K562 (cell line): ENCODE data around the gene RPRM. TPM values are rescaled to one million over a fixed set of nuclear protein-coding genes. Genes with fewer than 3 reads are reported as not detected.

Experiments
- ATAC-seq: fragments of 200-7000 bp; cut with Tn5 transposase; 3 replicates; pipeline ENCODE4 v1.9.1; 2020; ENCODE audit warnings: moderate library complexity
- BruUV-seq: library from RNA; stranded (reverse); fragments of 400-500 nt; replicated peaks from 2 replicates; lab custom pipeline; 2021; lab: Mats Ljungman, UMichigan
- CTCF ChIA-PET: fragments of 300-600 bp; formaldehyde crosslinking; extraction: SDS; loops from one replicate; lab custom pipeline; 2021; ENCODE audit warnings: low intra/inter-chr PET ratio; lab: Yijun Ruan, JAX
- POLR2A ChIA-PET: fragments of 300-600, 350-650 bp; sonication (Branson Sonifier 250); formaldehyde crosslinking; extraction: SDS; loops from one replicate; lab custom pipeline; 2021; ENCODE audit warnings: antibody characterized with exemption, inconsistent platforms; lab: Yijun Ruan, JAX
- DNase-seq, 4 experiments: peaks; one replicate each; pipeline versions ENCODE4 v3.0.0 to v3.0.0-alpha.2; 2011 to 2018; ENCODE audit warnings: low spot score in 3 of 4, mixed read lengths in 3 of 4; ENCODE audit errors: extremely low read depth in 1 of 4
- FAIRE-seq: peaks from 2 replicates; lab custom pipeline; 2011; peaks lifted over from hg19 to GRCh38; lab: Jason Lieb, UNC
- H2AFZ ChIP-seq: 2 replicates; pipeline ENCODE4 v1.6.0; 2011; ENCODE audit warnings: low read depth, low read length, control low read depth, inconsistent platforms
- H3K27ac ChIP-seq: fragments of 200-600 bp; 3 replicates; pipeline ENCODE4 v1.8.0; 2011; ENCODE audit warnings: low read depth, mild to moderate bottlenecking, control low read depth, inconsistent platforms, low read length, moderate library complexity, mixed read lengths; ENCODE audit errors: extremely low read depth
- H3K27me3 ChIP-seq, 2 experiments: fragments of 300-600 bp in 1 of 2; 2 replicates in 1 of 2; 3 replicates in 1 of 2; pipeline versions ENCODE4 v1.6.0 to v1.8.0; 2011; ENCODE audit warnings: inconsistent platforms in 2 of 2, low read length in 2 of 2, mild to moderate bottlenecking in 1 of 2, mixed read lengths in 1 of 2, moderate library complexity in 1 of 2; ENCODE audit not compliant: control insufficient read depth in 2 of 2, insufficient read depth in 2 of 2
- H3K36me3 ChIP-seq: fragments of 300-600 bp; 3 replicates; pipeline ENCODE4 v1.8.0; 2011; ENCODE audit warnings: mild to moderate bottlenecking, low read length, inconsistent platforms; ENCODE audit not compliant: control insufficient read depth, insufficient read depth
- H3K4me1 ChIP-seq, 2 experiments: fragments of 200-600 bp in 1 of 2; replicated peaks in 1 of 2; 2 replicates in 1 of 2; 3 replicates in 1 of 2; pipeline versions ENCODE4 v1.5.1 to v1.8.0; 2011; ENCODE audit warnings: inconsistent platforms in 2 of 2, low read length in 2 of 2, mild to moderate bottlenecking in 1 of 2, mixed read lengths in 1 of 2, moderate library complexity in 1 of 2; ENCODE audit not compliant: control insufficient read depth in 2 of 2, insufficient read depth in 2 of 2
- H3K4me2 ChIP-seq: 2 replicates; pipeline ENCODE4 v1.6.1; 2011; ENCODE audit warnings: low read length, control low read depth, inconsistent platforms, mixed read lengths; ENCODE audit not compliant: insufficient read depth
- H3K4me3 ChIP-seq: fragments of 200-600 bp; sonication (generic), shearing (Covaris generic); 2 replicates; pipeline ENCODE4 v1.5.1; 2016; ENCODE audit warnings: control low read depth, inconsistent platforms
- H3K79me2 ChIP-seq: fragments of 200-600 bp; 3 replicates; pipeline ENCODE4 v1.8.0; 2011; ENCODE audit warnings: low read length, inconsistent platforms; ENCODE audit not compliant: control insufficient read depth, insufficient read depth
- H3K9ac ChIP-seq, 2 experiments: 2 replicates each; pipeline versions ENCODE4 v1.6.0 to v1.6.1; 2011; ENCODE audit warnings: low read depth in 2 of 2, low read length in 2 of 2, control low read depth in 1 of 2, inconsistent platforms in 1 of 2, mild to moderate bottlenecking in 1 of 2, mixed read lengths in 1 of 2; ENCODE audit not compliant: insufficient read depth in 1 of 2
- H3K9me1 ChIP-seq: one replicate; pipeline ENCODE4 v1.6.0; 2011; ENCODE audit warnings: inconsistent platforms, mild to moderate bottlenecking, low read length, moderate library complexity; ENCODE audit not compliant: control insufficient read depth, insufficient read depth
- H3K9me3 ChIP-seq: replicated peaks from 2 replicates; pipeline ENCODE4 v1.5.1; 2011; ENCODE audit warnings: low read depth, low read length, inconsistent platforms; ENCODE audit not compliant: control insufficient read depth, insufficient read depth
- H4K20me1 ChIP-seq: replicated peaks from 2 replicates; pipeline ENCODE4 v1.6.1; 2011; ENCODE audit warnings: low read length, inconsistent platforms, mixed read lengths; ENCODE audit not compliant: control insufficient read depth, insufficient read depth
- BCLAF1 ChIP-seq, 2 experiments: fragments of 450-650 bp in 1 of 2; IDR thresholded peaks; 2 replicates each; pipeline ENCODE4 v1.6.1; 2011 to 2017; ENCODE audit warnings: low read depth in 2 of 2, antibody characterized with exemption in 1 of 2, borderline replicate concordance in 1 of 2, low read length in 1 of 2, mild to moderate bottlenecking in 1 of 2, mixed read lengths in 1 of 2; ENCODE audit not compliant: control insufficient read depth in 1 of 2
- DDX20 ChIP-seq: fragments of 450-650 bp; IDR thresholded peaks from 2 replicates; pipeline ENCODE4 v1.6.1; 2016; ENCODE audit warnings: missing genetic modification characterization, low read depth, mild to moderate bottlenecking, missing compliant biosample characterization, moderate library complexity
- HBP1 ChIP-seq: fragments of 450-650 bp; formaldehyde crosslinking; IDR thresholded peaks from 2 replicates; pipeline ENCODE4 v1.4.0; 2022; ENCODE audit warnings: missing genetic modification characterization
- IFI16 ChIP-seq: fragments of 250-450 bp; sonication (Bioruptor Pico); IDR thresholded peaks from 2 replicates; pipeline ENCODE4 v2.1.2; 2022; ENCODE audit warnings: mild to moderate bottlenecking, inconsistent platforms
- ILK ChIP-seq: fragments of 450-650 bp; IDR thresholded peaks from 2 replicates; pipeline ENCODE4 v1.6.1; 2016; ENCODE audit warnings: missing genetic modification characterization, low read depth, mild to moderate bottlenecking, missing compliant biosample characterization, moderate library complexity, borderline replicate concordance
- MECOM ChIP-seq: fragments of 250-450 bp; sonication (Bioruptor Pico); IDR thresholded peaks from 2 replicates; pipeline ENCODE4 v1.8.0; 2022; ENCODE audit warnings: inconsistent platforms
- MEF2A ChIP-seq: IDR thresholded peaks from 2 replicates; pipeline ENCODE4 v1.6.1; 2011; ENCODE audit warnings: low read depth, mild to moderate bottlenecking, low read length, moderate library complexity; ENCODE audit not compliant: control insufficient read depth
- MTA2 ChIP-seq: fragments of 450-650 bp; IDR thresholded peaks from 2 replicates; pipeline ENCODE4 v1.6.1; 2016; ENCODE audit warnings: low read depth
- RB1 ChIP-seq: fragments of 450-650 bp; IDR thresholded peaks from 2 replicates; pipeline ENCODE4 v1.6.1; 2017; ENCODE audit warnings: low read depth, mild to moderate bottlenecking
- RHOXF2B ChIP-seq: fragments of 250-450 bp; sonication (Bioruptor Pico); conservative IDR thresholded peaks from 2 replicates; pipeline ENCODE4 v1.5.1; 2021
- SAFB2 ChIP-seq: fragments of 200-400 bp; formaldehyde crosslinking; IDR thresholded peaks from 2 replicates; pipeline ENCODE4 v1.6.1; 2018; ENCODE audit warnings: borderline replicate concordance, low read length, low read depth, moderate library complexity; ENCODE audit not compliant: severe bottlenecking
- SIN3B ChIP-seq: fragments of 450-650 bp; IDR thresholded peaks from 2 replicates; pipeline ENCODE4 v1.6.1; 2017; ENCODE audit warnings: low read depth, mild to moderate bottlenecking, moderate library complexity
- SLC30A9 ChIP-seq: fragments of 250-450 bp; sonication (Bioruptor Pico); IDR thresholded peaks from 2 replicates; pipeline ENCODE4 v1.8.0; 2022; ENCODE audit warnings: mild to moderate bottlenecking, moderate library complexity
- SMAD4 ChIP-seq: fragments of 250-450 bp; sonication (Bioruptor Pico); conservative IDR thresholded peaks from 2 replicates; pipeline ENCODE4 v1.8.0; 2021; ENCODE audit warnings: inconsistent platforms, mild to moderate bottlenecking, moderate library complexity
- TSHZ1 ChIP-seq: fragments of 250-450 bp; sonication (Bioruptor Pico); IDR thresholded peaks from 2 replicates; pipeline ENCODE4 v1.4.0; 2020; ENCODE audit warnings: mild to moderate bottlenecking, moderate library complexity
- ZNF212 ChIP-seq: fragments of 450-650 bp; formaldehyde crosslinking; IDR thresholded peaks from 2 replicates; pipeline ENCODE4 v1.4.0; 2020; ENCODE audit warnings: mild to moderate bottlenecking
- WGBS: fragments of 100-300 bp; shearing (Covaris generic); methylation state at CpG from one replicate; pipeline ENCODE4 v1.1.6; 2016; ENCODE audit warnings: low coverage, mixed read lengths; ENCODE audit not compliant: insufficient coverage; ENCODE audit errors: missing lambda C conversion rate; 5-methylcytosine and 5-hydroxymethylcytosine counted together
- in situ Hi-C: fragments of 300-500 bp; cut with MboI; formaldehyde crosslinking; loops from 4 replicates; pipeline ENCODE4 v1.15.0; 2018; ENCODE audit warnings: inconsistent platforms, mixed read lengths
- intact Hi-C: fragments of 100-400 bp; cut with micrococcal nuclease; formaldehyde crosslinking; loops from 2 replicates; pipeline ENCODE4 v1.14.2; 2022
- polyA plus RNA-seq, 8 experiments: library from polyadenylated mRNA; depleted of rRNA in 4 of 8; stranded (reverse) in 5 of 8; unstranded in 3 of 8; fragments of >200 nt; fragmentation: Nextera tagmentation in 2 of 8; fragmentation: Illumina TruSeq in 1 of 8; extraction: Ambion mirVana in 2 of 8; extraction: Trizol in 1 of 8; gene quantifications; 2 replicates each; pipeline versions ENCODE4 v1.2.1 to v1.2.3, GENCODE V29; 2011 to 2014; ENCODE audit warnings: inconsistent platforms in 1 of 8, missing spikeins in 1 of 8
- total RNA-seq, 7 experiments: library from RNA; depleted of rRNA in 6 of 7; stranded (reverse); fragments of >200 nt in 6 of 7; fragmentation: Illumina TruSeq in 2 of 7; extraction: Trizol in 2 of 7; gene quantifications; 2 replicates each; pipeline versions ENCODE4 v1.2.1 to v1.2.3, GENCODE V29; 2011 to 2021; ENCODE audit warnings: low replicate concordance in 1 of 7

RPRM gene
- total and polyA plus RNA-seq, 9 of the 15 experiments (the other 6 are each of a cell fraction or from before 2014, with no cell fraction given) = not detected

- Histone ChIP-seq H3K36me3 (no peaks in the 10 kb centered on the region), H3K4me2 (no peak overlapping the region), H3K9ac (no peak overlapping the region), H3K4me1 (no peaks in the 10 kb centered on the region), H3K27me3 (no peaks in the 10 kb centered on the region), H3K9me1 (no peaks in the 10 kb centered on the region), H2AFZ (no peak overlapping the region), H3K4me3 (no peak overlapping the region), H3K79me2 (no peaks in the 10 kb centered on the region), H3K9me3 (no peaks in the 10 kb centered on the region; the same call in 1 of the 2 replicates), H4K20me1 (no peaks in the 10 kb centered on the region), H3K27ac (no peak overlapping the region)
- DNase-seq (no peak), FAIRE-seq (no peak), ATAC-seq (no peak)
- ChIA-PET CTCF (no interaction called here), POLR2A (no interaction called here)
- in situ Hi-C loops = no loop called here
- no TSS peak for BruUV-seq
- 0% methylated on average over 2 of the region's 2 CpGs for WGBS
- intact Hi-C loops = no loop called here
- TF ChIP-seq BCLAF1 (IDR thresholded peaks at IDR 0.05; ENCODE audit: borderline replicate concordance in 1 of 2, control insufficient read depth in 1 of 2, low read depth in 2 of 2, low read length in 1 of 2) (no peak), SMAD4 (CRISPR knock-in tag) (no peak), SLC30A9 (CRISPR knock-in tag) (no peak), RB1 (no peak), DDX20 (tag) (no peak), ILK (tag) (no peak), RHOXF2B (CRISPR knock-in tag) (no peak), SIN3B (no peak), MECOM (CRISPR knock-in tag) (no peak), MEF2A (no peak), SAFB2 (no peak), MTA2 (no peak), TSHZ1 (no peak), HBP1 (CRISPR knock-in tag) (no peak), ZNF212 (no peak), IFI16 (CRISPR knock-in tag) (no peak)
Measured at GRCh38 chr2:153432381-153432780, 46.2 kb downstream of the RPRM start.
